ENCODE data around the gene MAP2K5.

The MAP2K5 gene

DNA sequence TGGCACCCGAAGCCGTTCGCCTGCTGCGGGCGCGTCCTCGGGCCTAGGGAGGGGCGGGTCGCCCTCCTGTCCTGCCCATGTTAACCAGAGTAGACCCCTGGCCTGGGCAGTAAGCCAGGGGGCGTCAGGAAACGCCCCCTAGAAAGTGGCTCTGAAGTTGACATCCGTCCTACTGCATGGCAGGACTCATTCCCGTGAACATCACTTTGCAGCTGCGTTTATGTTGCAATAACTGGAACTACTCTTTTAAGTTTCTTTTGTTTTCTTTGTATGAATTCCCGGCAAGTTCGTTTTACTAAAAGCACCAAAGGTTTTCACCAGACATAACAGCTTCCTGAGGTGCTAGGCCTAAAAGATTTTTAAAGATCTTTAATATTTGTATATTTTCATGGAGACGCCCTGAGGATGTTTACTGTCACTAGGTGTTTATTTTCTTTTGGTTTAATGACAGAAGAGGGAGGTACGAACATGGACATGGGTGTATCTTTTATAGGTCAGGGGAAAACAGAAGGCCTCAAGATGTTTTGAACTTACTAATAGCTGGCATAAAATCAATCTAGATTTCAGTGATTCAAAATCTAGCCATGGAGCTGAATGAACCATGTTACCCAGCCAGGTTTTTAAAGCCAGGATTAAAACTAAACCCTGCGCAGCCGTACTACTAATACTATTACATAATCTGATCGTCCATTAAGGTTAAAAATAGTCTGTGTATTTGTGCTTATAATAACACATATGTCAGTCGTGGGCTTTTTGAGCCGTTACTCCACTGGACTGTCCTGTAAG is 20.5 kb upstream of the MAP2K5 start:
- DNase-seq (ENCODE audit: low read depth), result no peak

DNA sequence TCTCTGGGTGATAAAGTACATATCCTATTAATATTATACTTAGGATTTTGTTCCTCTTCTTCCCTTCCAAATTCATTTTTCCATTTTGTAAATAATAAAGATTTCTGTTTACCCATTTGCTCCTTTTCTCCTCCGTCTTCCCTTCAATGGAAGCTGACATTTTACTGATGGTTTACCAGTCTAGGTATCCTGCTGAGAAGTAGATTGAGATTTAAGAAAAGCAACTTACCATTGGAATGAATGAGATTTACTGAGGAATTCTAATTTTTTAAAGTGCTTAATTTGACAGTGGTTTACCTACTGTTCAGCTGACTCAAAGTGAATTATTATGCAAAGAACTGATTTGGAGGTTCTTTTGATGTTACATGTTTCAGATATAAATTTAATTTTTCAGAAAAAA is 19.2 kb upstream of the MAP2K5 start:
- no peak for DNase-seq (ENCODE audit: low read depth)

DNA sequence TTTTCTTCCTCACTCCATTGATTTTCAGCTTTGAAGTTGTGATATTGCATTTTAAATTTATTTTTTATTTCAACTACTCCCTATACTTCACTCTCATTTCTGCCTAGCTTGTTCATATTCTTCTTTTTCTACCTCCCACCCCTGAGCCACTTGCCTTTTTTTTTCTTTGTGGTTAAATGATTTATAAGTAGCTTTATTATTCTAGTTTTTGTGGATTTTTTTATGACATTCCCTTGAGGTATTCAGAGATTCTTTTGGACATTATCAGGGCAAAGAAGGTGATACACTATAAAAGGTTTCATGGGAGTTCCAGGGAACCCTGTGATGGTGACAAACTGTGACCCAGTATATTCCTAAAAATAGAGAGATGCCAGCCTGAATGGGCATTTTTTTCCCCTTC is 18.3 kb upstream of the MAP2K5 start:
- no peak for DNase-seq (ENCODE audit: low read depth)

DNA sequence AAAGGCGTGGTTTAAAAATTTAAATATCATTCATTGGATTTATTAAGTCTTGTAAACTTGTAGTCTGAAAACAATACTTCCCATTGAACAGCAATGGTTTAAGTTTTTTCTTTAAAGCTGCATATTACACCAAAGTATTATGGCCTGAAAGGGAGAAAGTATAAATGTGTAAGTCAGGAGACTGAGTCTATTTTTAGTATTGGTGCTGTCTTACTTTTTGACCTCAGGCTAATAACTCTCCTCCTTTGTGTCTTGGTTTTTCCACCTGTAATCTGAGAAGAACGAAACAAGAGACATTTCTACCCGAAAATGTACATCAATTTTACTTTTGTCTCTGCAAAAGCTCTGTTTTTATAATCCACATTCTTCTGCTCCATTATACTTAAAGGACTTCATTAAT is 14.0 kb upstream of the MAP2K5 start:
- no peak for DNase-seq (ENCODE audit: low read depth)

DNA sequence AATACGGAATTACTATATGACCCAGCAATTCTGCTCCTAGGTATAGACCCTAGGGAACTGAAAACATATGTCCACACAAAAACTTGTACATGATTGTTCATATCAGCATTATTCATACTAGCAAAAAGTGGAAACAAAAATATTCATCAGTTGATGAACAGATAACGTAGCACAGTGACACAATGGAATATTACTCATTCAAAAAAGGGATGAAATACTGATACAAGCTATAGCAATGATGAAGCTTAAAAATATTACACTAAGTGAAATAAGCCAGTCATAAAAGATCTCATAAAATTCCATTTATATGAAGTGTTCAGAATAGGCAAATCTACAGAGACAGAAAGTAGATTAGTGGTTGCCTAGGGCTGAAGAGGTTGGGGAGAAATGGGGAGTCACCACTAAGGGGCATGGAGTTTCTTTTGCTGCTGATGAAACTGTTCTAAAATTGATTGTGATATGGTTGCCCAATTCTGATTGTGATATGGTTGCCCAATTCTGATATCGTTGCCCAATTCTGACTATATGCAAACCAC is 11.1 kb upstream of the MAP2K5 start:
- no peak for DNase-seq (ENCODE audit: low read depth)

DNA sequence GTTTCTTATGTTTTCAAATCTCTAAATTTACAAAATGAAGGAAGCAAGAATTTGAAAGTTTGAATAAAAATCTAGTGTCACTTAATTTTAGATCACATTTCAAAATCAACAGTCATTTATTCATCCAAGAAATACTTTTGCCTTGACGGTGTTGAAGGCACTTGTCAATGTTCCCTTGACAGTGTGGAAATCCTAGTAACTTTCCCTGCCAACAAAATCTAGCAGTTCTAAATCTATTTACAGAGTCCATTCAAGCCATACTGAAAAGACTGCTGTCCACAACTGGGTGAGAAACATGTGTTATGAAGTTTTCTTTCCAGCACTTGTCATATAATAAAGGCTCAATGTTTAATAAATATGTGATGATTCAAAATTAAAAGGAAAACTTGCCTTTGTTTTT is 8.6 kb upstream of the MAP2K5 start:
- DNase-seq (ENCODE audit: low read depth), result no peak

DNA sequence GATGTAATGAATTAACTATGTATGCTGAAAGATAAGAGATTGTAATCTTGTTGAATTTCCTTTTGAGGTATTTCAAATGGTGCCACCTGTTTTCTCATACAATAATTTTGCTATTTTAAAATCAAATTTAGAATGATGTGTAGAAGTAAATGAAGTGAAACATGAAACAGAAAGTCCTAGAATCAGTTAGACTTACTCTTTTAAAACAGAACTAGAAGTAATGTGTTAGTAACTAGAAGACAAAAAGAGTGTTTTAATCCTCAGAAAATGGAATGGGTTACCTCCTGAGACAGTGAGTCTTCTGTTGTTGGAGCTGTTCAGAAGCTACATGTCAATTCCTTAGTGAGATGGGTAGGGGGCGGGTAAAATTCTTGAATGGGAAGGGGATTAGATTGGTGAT is 8.1 kb upstream of the MAP2K5 start:
- DNase-seq (ENCODE audit: low read depth), result no peak

DNA sequence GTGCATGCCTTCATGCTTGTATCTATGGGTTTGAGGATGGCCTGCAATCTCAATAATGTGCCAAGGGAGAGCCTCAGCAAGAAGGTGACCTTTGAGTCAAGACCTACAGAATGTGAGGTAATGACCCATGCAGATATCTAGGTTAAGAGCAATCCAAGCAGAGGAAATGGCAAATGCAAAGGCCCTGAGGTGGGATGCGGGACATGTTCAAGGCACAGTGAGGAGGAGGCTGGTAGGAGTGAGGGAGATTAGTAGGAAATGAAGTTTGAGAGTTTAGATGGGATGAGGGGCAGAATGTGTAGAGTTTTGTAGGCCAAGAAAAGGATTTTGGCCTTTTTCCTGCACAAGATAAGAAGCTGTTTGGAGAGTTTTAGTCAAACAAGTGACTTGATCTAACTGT is 4.7 kb upstream of the MAP2K5 start:
- no peak for DNase-seq (ENCODE audit: low read depth)

DNA sequence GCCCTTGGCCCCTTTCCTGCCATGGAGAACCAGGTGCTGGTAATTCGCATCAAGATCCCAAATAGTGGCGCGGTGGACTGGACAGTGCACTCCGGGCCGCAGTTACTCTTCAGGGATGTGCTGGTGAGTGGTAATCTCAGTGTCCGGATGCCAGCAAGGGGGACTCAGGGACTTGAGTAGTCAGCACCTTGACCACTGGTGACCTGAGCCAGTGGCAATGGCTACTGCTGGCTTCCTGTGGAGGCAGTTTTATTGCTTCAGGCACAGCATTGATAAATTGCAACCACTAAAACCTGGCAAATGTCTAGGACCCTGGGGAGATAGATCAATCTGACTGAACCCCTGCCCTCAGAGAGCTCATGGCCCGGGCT is 830 bp downstream of the MAP2K5 start:
- DNase-seq (ENCODE audit: low read depth), result no peak

DNA sequence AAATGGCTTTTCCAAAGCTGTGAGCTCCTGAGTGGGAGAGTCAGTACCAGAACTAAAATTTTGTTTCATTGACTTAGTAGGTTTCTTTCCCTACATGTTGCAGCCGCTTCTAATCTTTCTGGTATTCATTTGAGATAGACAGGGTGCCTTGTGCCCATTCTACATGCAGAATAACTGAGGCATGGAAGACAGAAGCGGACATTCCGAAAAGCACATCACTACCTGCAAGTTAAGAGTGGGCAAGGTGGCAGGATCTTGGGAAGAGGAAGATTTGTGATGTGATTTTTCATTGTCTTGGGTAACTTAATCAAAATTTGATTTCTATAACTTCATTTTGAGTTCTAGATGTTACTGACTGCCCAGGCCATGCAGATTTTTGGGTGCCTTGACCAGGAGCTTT is 2.0 kb downstream of the MAP2K5 start:
- no peak for DNase-seq (ENCODE audit: low read depth)

DNA sequence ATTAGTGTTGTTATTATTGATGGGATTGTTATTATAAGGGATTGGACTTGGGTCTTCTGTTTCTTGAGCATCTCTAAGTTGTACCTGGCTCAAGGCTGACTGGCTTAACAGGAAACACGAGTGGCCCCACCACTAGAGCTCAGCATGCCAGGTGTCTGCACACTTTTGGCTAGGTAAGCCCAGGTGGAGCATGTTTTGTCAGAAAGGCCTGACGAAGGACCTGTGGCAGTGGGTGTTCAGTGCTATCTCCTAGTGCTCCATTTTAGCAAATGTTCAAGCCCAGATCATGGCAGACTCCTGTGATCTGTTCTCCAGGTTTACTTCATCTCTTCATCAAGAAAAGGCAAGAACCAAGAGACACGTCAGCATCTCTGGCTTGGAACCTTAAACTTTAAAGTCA is 3.4 kb downstream of the MAP2K5 start:
- no peak for DNase-seq (ENCODE audit: low read depth)

DNA sequence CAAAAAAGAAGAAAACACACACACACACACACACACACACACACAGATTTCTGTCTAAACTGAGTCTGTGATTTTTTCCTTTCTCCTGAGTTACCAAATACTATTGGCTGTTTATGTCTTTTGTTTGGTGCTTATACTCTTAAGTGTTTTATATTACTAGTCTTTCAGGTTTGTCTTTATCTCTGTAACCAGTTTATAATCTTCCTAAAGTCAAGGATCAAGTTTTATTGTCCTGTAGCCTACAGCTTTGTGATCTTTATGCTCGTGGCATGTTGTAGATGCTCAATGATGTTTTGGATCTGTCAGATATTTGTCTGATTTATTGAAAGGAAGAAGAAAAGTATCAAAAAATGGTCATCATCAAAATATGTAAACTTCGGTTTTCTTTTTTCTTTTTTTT is 4.6 kb downstream of the MAP2K5 start:
- DNase-seq (ENCODE audit: low read depth), result no peak

DNA sequence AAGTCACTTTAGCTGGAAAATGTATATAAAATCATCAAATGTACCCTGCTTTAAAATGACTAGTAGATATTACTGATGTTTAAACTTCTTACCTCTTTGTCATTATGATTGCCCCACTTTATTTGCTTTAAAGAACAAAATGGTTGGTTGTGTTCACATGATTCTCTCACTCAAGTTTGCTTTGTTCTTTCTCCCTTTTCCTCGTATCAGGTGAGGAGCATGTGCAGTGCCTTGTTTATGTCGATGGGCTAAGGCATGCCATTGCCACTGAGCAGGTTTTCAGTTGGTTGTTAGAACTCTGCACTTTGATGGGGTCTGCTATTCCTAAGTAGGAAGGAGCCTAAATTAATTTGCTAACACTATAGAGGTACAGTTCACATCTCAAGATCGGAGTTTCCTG is 5.3 kb downstream of the MAP2K5 start:
- DNase-seq (ENCODE audit: low read depth), result no peak

DNA sequence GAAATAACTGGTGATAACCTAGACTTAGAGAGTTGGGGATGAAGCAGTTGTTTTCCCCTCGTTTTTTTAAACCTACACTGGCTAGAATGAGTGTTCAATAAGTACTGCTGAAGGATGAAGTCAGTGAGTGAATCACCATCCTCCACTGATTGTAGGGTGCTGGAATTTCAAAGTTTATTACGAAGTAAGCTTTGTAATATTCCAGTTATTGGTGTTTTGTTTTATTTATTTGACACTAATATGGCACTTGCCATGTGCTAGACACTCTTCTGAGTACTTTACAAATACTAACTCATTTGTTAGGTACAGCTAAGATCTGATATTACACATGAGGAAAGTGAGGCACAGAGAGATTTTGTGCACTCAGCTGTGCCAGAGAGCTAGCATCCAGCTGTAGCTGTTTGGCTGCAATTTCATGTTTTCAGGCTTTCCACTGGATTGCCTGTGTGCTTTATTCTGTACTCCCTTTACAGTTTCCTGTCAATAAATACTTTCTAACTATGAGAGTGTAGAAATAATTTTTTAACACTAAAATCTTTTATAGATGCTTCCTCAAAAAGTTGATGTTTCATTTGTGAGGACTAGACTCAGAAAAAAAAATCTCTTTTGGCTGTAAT is 5.8 kb downstream of the MAP2K5 start:
- no peak for DNase-seq (ENCODE audit: low read depth)

DNA sequence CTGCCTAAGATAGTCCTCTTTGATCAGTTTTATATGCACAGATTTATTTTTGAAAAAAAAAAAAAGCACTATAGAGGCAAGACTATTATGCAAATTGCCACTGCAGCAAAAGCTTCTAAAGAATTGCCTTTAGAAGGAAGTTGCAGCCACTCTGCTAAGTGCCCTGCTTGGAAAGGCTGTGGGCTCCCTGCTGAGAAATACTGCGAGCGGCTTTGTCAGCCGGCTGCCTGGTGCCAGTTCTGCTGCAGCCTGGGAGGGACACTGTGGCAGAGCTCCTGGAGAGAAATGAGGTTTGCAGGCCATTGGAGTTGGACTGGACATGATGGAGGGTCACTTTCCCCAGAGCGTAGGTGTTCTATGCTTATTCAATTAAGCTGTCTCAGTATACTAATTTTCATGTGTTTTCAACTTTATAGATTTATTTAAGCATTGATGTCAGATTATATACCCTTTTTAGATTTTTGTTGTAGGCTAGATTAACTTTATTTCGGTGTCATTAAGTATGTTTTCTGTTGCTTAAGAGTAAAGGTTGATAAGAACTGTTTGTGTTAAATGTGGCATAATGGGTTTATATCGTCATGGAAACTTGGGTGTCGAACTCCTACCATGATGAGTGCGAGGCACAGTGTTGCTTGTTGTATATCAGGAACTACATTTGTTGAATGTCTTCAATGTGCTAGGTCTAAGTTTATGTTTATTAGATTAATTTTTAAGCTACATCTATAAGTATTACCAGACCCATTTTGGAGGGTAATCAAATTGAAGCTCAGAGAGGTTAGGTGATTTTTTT is 6.6 kb downstream of the MAP2K5 start:
- DNase-seq (ENCODE audit: low read depth), result no peak

DNA sequence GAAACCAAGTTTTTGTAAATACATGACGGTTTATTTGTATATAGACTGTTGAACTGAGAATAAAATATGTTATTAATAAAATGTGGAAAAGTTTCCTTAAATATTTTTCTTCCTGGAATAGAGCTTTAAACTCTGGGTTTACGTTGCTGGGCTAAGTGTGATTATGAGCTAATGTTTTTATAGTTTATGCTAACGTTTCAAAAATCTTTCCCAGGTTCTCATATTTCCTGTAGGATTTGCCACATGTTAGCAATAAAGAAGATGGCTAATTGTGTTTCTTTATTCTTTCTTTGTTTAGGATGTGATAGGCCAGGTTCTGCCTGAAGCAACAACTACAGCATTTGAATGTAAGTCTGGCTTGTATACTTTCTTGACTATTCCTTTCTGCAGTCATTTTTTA is 7.2 kb downstream of the MAP2K5 start:
- no peak for DNase-seq (ENCODE audit: low read depth)

DNA sequence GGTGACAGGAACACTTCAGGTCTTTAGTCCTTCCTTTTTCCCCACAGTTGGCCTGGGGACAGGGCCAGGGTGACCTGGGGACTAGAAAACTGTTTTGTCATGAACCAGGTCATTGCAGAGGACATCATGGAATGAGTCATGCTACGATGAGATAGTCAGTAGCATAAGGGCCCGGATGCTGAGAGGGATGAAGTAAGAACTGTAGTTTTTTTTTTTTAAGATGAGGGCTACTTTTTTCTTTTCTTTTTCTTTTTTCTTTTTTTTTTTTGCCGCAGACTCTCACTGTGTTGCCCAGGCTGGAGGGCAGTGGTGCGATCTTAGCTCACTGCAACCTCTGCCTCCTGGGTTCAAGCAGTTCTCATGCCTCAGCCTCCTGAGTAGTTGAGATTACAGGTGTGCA is 8.0 kb downstream of the MAP2K5 start:
- DNase-seq (ENCODE audit: low read depth), result no peak

DNA sequence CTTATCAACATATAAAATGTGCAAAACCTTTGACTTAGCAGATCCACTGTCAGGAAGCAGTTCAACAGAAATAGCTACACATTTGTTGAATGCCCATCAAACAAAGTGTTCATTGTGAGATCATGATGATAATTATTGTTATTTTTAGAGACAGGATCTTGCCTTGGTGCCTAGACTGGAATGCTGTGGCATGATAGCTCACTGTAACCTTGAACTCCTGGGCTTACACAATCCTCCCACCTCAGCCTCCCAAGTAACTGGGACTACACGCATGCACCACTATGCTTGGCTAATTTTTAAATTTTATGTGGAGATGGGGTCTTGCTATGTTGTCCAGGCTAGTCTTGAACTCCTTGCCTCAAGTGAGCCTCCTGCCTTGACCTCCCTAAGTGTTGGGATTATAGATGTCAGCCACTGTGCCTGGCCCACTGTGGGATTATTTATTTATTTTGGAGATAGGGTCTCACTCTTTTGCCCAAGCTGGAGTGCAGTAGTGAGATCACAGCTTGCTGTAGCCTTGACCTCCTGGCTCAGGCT is 8.8 kb downstream of the MAP2K5 start:
- no peak for DNase-seq (ENCODE audit: low read depth)

DNA sequence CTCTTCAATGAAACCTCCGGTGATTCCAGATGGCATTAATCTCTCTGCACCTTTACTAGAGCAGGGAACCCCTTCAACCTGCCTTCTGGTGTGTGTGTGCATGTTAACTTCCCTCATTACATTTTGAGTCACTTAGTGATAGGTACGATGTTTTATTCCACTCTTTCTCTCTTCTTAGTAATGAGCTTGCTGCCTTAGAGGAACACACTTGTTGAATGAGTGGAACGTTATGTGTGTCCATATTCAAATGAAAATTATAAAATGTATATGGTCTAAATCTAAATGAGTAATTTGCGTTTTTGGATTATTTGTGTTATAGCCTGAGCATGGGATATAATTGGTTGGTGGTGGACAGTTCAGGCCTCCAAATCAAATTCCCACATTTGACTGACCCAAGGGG is 12.1 kb downstream of the MAP2K5 start:
- no peak for DNase-seq (ENCODE audit: low read depth)

DNA sequence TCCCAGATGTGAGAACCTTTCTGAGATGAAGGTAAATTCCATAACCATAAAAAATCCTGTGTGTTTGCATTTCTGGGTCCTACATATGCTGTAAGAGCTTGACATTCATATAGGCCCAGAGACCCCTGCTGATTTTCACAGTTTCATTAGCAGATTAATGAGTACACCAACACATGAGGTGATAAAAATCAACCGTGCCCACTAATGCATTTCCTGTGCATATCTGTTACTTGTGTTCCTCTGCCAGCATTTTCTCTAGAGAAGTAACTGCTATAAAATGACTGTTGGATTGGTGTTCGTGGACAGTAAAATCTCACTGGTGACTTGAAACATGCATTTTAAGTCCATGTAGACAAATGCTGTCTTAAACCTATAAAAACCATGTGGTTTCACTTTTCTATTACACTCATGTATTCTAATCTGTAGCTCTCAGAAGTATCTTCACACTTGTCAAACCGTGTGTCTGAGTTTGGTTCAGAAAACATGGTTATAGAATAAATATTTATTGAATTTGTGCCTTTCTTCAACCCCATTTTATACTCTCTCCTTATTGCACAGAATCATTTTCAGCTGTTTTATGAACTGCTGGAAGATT is 14.6 kb downstream of the MAP2K5 start:
- DNase-seq (ENCODE audit: low read depth), result no peak

DNA sequence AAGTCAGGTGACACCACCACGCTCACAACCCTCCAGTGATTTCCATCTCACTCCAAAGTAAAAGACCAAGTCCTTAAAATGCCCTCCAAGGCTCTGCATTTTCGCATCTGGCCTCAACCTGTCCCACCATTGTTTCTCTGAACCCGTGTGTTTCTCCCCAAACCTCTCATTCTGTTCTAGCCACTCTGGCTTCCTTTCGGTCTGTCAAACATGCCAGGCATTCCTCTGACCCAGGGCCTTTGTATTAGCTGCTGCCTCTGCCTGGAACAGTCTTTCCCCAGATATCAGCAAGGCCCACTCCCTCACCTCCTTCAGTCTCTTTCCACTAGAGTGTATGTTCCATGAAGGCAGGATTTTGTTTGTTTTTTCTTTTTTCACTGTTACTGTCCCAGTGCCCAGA is 16.0 kb downstream of the MAP2K5 start:
- DNase-seq (ENCODE audit: low read depth), result no peak

DNA sequence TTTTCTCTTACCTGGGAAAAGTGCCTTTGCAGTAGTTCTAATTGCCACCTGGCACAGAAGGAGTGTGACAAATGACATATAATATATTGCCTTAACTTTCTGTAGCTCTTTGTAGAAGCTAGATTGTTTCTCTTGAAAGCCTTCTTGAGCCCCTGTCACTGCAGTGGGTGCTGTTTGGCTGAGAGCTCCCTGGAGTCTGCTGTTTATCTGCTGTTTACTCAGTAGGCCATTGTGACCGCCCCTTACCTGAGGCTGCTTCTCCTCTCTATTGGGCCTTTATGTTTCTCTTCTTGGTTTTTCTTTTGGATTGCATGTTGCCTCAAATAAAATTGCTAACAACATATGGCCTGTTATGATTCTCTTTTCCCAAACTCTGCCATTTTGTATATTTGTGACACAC is 16.7 kb downstream of the MAP2K5 start:
- no peak for DNase-seq (ENCODE audit: low read depth)
